Measurements from ENCODE around the gene TACO1.

The TACO1 gene

GRCh38 chr17:63571632-63572310, 28.9 kb upstream of the TACO1 start:
- peaks cover 69% of the 10 kb centered on the region for H3K36me3 ChIP-seq
- H3K4me3 ChIP-seq, result no peak overlapping the region
- H3K4me1 ChIP-seq, result no peaks in the 10 kb centered on the region
- no peak overlapping the region for H3K4me2 ChIP-seq
- H4K20me1 ChIP-seq, result peaks cover 100% of the 10 kb centered on the region
- H3K9ac ChIP-seq, result no peak overlapping the region
- no peak for TF ChIP-seq Cebpa-rat (IDR thresholded peaks at IDR 0.05)
- no peaks in the 10 kb centered on the region for H3K9me3 ChIP-seq
- H3K27ac ChIP-seq, result no peak overlapping the region
- no peaks in the 10 kb centered on the region for H3K27me3 ChIP-seq

- Histone ChIP-seq H3K9ac (no peak overlapping the region), H3K9me3 (no peaks in the 10 kb centered on the region), H3K36me3 (peaks cover 77% of the 10 kb centered on the region), H3K4me1 (no peaks in the 10 kb centered on the region), H3K27me3 (no peaks in the 10 kb centered on the region), H3K27ac (no peak overlapping the region), H4K20me1 (peaks cover 100% of the 10 kb centered on the region), H3K4me3 (no peak overlapping the region), H3K4me2 (no peak overlapping the region)
- TF ChIP-seq Cebpa-rat (IDR thresholded peaks at IDR 0.05), result no peak
Observed at GRCh38 chr17:63573634-63574033, 27.1 kb upstream of the TACO1 start.

GRCh38 chr17:63578027-63578768, 22.5 kb upstream of the TACO1 start:
- H3K27me3 ChIP-seq, result no peaks in the 10 kb centered on the region
- H3K4me2 ChIP-seq, result no peak overlapping the region
- no peak overlapping the region for H3K4me3 ChIP-seq
- no peak for TF ChIP-seq Cebpa-rat (IDR thresholded peaks at IDR 0.05)
- H3K27ac ChIP-seq, result no peak overlapping the region
- peaks cover 100% of the 10 kb centered on the region for H4K20me1 ChIP-seq
- H3K9ac ChIP-seq, result no peak overlapping the region
- H3K4me1 ChIP-seq, result no peaks in the 10 kb centered on the region
- no peaks in the 10 kb centered on the region for H3K9me3 ChIP-seq
- peaks cover 91% of the 10 kb centered on the region for H3K36me3 ChIP-seq

GRCh38 chr17:63578769-63579111, 22.0 kb upstream of the TACO1 start:
- H4K20me1 ChIP-seq, result peaks cover 100% of the 10 kb centered on the region
- peaks cover 91% of the 10 kb centered on the region for H3K36me3 ChIP-seq
- TF ChIP-seq Cebpa-rat (IDR thresholded peaks at IDR 0.05), result no peak
- no peak overlapping the region for H3K4me2 ChIP-seq
- H3K27me3 ChIP-seq, result no peaks in the 10 kb centered on the region
- no peak overlapping the region for H3K27ac ChIP-seq
- H3K4me1 ChIP-seq, result no peaks in the 10 kb centered on the region
- H3K4me3 ChIP-seq, result no peak overlapping the region
- no peaks in the 10 kb centered on the region for H3K9me3 ChIP-seq
- H3K9ac ChIP-seq, result no peak overlapping the region

GRCh38 chr17:63579633-63580032, 21.1 kb upstream of the TACO1 start:
- H3K4me1 ChIP-seq, result no peaks in the 10 kb centered on the region
- no peak overlapping the region for H3K27ac ChIP-seq
- H4K20me1 ChIP-seq, result peaks cover 99% of the 10 kb centered on the region
- no peaks in the 10 kb centered on the region for H3K9me3 ChIP-seq
- no peak overlapping the region for H3K9ac ChIP-seq
- TF ChIP-seq Cebpa-rat (IDR thresholded peaks at IDR 0.05), result no peak
- no peak overlapping the region for H3K4me3 ChIP-seq
- H3K27me3 ChIP-seq, result no peaks in the 10 kb centered on the region
- H3K36me3 ChIP-seq, result peaks cover 96% of the 10 kb centered on the region
- H3K4me2 ChIP-seq, result no peak overlapping the region

- 0 out of 2 replicates have a peak, but pooled peaks cover 5% of the 10 kb centered on the region for H3K4me1 ChIP-seq
- no peak overlapping the region for H3K27ac ChIP-seq
- no peak for TF ChIP-seq Cebpa-rat (IDR thresholded peaks at IDR 0.05)
- H4K20me1 ChIP-seq, result peaks cover 55% of the 10 kb centered on the region
- H3K9ac ChIP-seq, result no peak overlapping the region
- H3K4me3 ChIP-seq, result no peak overlapping the region
- peaks cover 98% of the 10 kb centered on the region for H3K36me3 ChIP-seq
- no peaks in the 10 kb centered on the region for H3K27me3 ChIP-seq
- no peaks in the 10 kb centered on the region for H3K9me3 ChIP-seq
- H3K4me2 ChIP-seq, result no peak overlapping the region
Observed at GRCh38 chr17:63587770-63588169, 12.9 kb upstream of the TACO1 start.

- Histone ChIP-seq H4K20me1 (peaks cover 45% of the 10 kb centered on the region), H3K9me3 (no peaks in the 10 kb centered on the region), H3K4me2 (no peak overlapping the region), H3K36me3 (peaks cover 95% of the 10 kb centered on the region), H3K4me3 (no peak overlapping the region), H3K9ac (no peak overlapping the region), H3K4me1 (0 out of 2 replicates have a peak, but pooled peaks cover 5% of the 10 kb centered on the region), H3K27ac (no peak overlapping the region), H3K27me3 (no peaks in the 10 kb centered on the region)
- TF ChIP-seq Cebpa-rat (IDR thresholded peaks at IDR 0.05), result no peak
Observed at GRCh38 chr17:63588797-63589196, 11.9 kb upstream of the TACO1 start.

GRCh38 chr17:63589646-63590045, 11.0 kb upstream of the TACO1 start:
- Histone ChIP-seq H3K4me1 (0 out of 2 replicates have a peak, but pooled peaks cover 5% of the 10 kb centered on the region), H3K9ac (no peak overlapping the region), H3K4me3 (no peak overlapping the region), H3K36me3 (peaks cover 95% of the 10 kb centered on the region), H3K9me3 (no peaks in the 10 kb centered on the region), H4K20me1 (peaks cover 37% of the 10 kb centered on the region), H3K27me3 (no peaks in the 10 kb centered on the region), H3K27ac (no peak overlapping the region), H3K4me2 (no peak overlapping the region)
- TF ChIP-seq Cebpa-rat (IDR thresholded peaks at IDR 0.05), result no peak

GRCh38 chr17:63592797-63593196, 7.9 kb upstream of the TACO1 start:
- H3K9ac ChIP-seq, result no peak overlapping the region
- no peak overlapping the region for H3K27ac ChIP-seq
- H3K27me3 ChIP-seq, result no peaks in the 10 kb centered on the region
- H4K20me1 ChIP-seq, result 0 out of 2 replicates have a peak, but pooled peaks cover 11% of the 10 kb centered on the region
- H3K4me3 ChIP-seq, result no peak overlapping the region
- no peaks in the 10 kb centered on the region for H3K9me3 ChIP-seq
- H3K36me3 ChIP-seq, result peaks cover 79% of the 10 kb centered on the region
- H3K4me1 ChIP-seq, result no peaks in the 10 kb centered on the region
- H3K4me2 ChIP-seq, result no peak overlapping the region
- TF ChIP-seq Cebpa-rat (IDR thresholded peaks at IDR 0.05), result no peak

- H3K9ac ChIP-seq, result no peak overlapping the region
- no peak overlapping the region for H3K27ac ChIP-seq
- no peak overlapping the region for H3K4me2 ChIP-seq
- H3K36me3 ChIP-seq, result peaks cover 56% of the 10 kb centered on the region
- no peak overlapping the region for H3K4me3 ChIP-seq
- H3K4me1 ChIP-seq, result peaks cover 4% of the 10 kb centered on the region; the same call in 1 of the 2 replicates
- no peaks in the 10 kb centered on the region for H3K27me3 ChIP-seq
- 0 out of 2 replicates have a peak, but pooled peaks cover 11% of the 10 kb centered on the region for H4K20me1 ChIP-seq
- H3K9me3 ChIP-seq, result no peaks in the 10 kb centered on the region
- TF ChIP-seq Cebpa-rat (IDR thresholded peaks at IDR 0.05), result no peak
Observed at GRCh38 chr17:63595132-63595531, 5.6 kb upstream of the TACO1 start.
